Loucy (cell line): ENCODE measurements around the gene C5orf15.
"Not testable (repeated sequence)": the region's sequence is repeated elsewhere in the genome, so short reads cannot be mapped to it uniquely, and the experiment has no call there.

Experiments
- H2AFZ ChIP-seq: fragments of 200-600 bp; sonication (generic); 2 replicates; pipeline ENCODE4 v1.6.0; 2016; ENCODE audit warnings: antibody characterized with exemption, mild to moderate bottlenecking, low read length, moderate library complexity
- H3F3A ChIP-seq: fragments of 200-600 bp; 2 replicates; pipeline ENCODE4 v1.6.0; 2016; ENCODE audit warnings: antibody characterized with exemption, low read depth, mild to moderate bottlenecking
- H3K27me3 ChIP-seq: fragments of 200-600 bp; sonication (generic); 2 replicates; pipeline ENCODE4 v1.6.1; 2014; ENCODE audit warnings: low read length, mild to moderate bottlenecking; ENCODE audit not compliant: insufficient read depth, poor library complexity, severe bottlenecking
- H3K36me3 ChIP-seq: fragments of 200-600 bp; sonication (generic); 2 replicates; pipeline ENCODE4 v1.6.1; 2016; ENCODE audit warnings: low read length; ENCODE audit not compliant: insufficient read depth
- H3K4me1 ChIP-seq: fragments of 200-600 bp; sonication (generic); 2 replicates; pipeline ENCODE4 v1.5.1; 2014; ENCODE audit warnings: low read length, mild to moderate bottlenecking; ENCODE audit not compliant: insufficient read depth, poor library complexity, severe bottlenecking
- H3K4me2 ChIP-seq: fragments of 200-600 bp; sonication (generic); 2 replicates; pipeline ENCODE4 v1.6.0; 2014; ENCODE audit warnings: antibody characterized with exemption, low read length, low read depth, mild to moderate bottlenecking; ENCODE audit not compliant: poor library complexity, severe bottlenecking
- H3K4me3 ChIP-seq: fragments of 200-600 bp; sonication (generic); 2 replicates; pipeline ENCODE4 v1.5.1; 2014; ENCODE audit warnings: low read length, mild to moderate bottlenecking, mixed read lengths; ENCODE audit not compliant: poor library complexity, severe bottlenecking
- H3K79me2 ChIP-seq: fragments of 200-600 bp; sonication (generic); 2 replicates; pipeline ENCODE4 v1.6.1; 2014; ENCODE audit warnings: low read length; ENCODE audit not compliant: insufficient read depth
- H3K9ac ChIP-seq: fragments of 200-600 bp; sonication (generic); 2 replicates; pipeline ENCODE4 v1.6.0; 2014; ENCODE audit warnings: mild to moderate bottlenecking, low read depth, low read length, moderate library complexity; ENCODE audit not compliant: poor library complexity, severe bottlenecking
- H3K9me2 ChIP-seq: fragments of 200-600 bp; sonication (generic); replicated peaks from 2 replicates; pipeline ENCODE4 v1.6.1; 2016; ENCODE audit warnings: low read depth, low read length, mixed read lengths
- H3K9me3 ChIP-seq: fragments of 200-600 bp; sonication (generic); 2 replicates; pipeline ENCODE4 v1.6.1; 2014; ENCODE audit warnings: mild to moderate bottlenecking, antibody characterized with exemption, low read length, low read depth; ENCODE audit not compliant: insufficient read depth
- H4K20me1 ChIP-seq: fragments of 200-600 bp; sonication (generic); 2 replicates; pipeline ENCODE4 v1.6.0; 2014; ENCODE audit warnings: antibody characterized with exemption, low read length, mild to moderate bottlenecking; ENCODE audit not compliant: insufficient read depth, poor library complexity, severe bottlenecking
- CTCF ChIP-seq: fragments of 200-600 bp; sonication (generic); conservative IDR thresholded peaks from 2 replicates; pipeline ENCODE4 v1.5.1; 2014; ENCODE audit warnings: mild to moderate bottlenecking, antibody characterized with exemption, low read length
- EZH2phosphoT487 ChIP-seq: fragments of 200-600 bp; IDR thresholded peaks from 2 replicates; pipeline ENCODE4 v1.6.1; 2018; ENCODE audit warnings: antibody characterized with exemption, mild to moderate bottlenecking, moderate library complexity, borderline replicate concordance

C5orf15 gene

GRCh38 chr5:133939668-133940067 lies 28.8 kb downstream of the C5orf15 start:
- Histone ChIP-seq H3K4me1 (no peaks in the 10 kb centered on the region), H3K9me3 (no peaks in the 10 kb centered on the region), H3K9ac (no peak overlapping the region), H3K4me3 (no peak overlapping the region), H3K27me3 (no peaks in the 10 kb centered on the region), H3F3A (no peaks in the 10 kb centered on the region), H3K79me2 (no peaks in the 10 kb centered on the region), H4K20me1 (no peaks in the 10 kb centered on the region), H3K4me2 (no peak overlapping the region), H3K36me3 (no peaks in the 10 kb centered on the region), H2AFZ (no peak overlapping the region), H3K9me2 (no peaks in the 10 kb centered on the region)
- no peak for TF ChIP-seq EZH2phosphoT487
- TF ChIP-seq CTCF, result no peak

DNA sequence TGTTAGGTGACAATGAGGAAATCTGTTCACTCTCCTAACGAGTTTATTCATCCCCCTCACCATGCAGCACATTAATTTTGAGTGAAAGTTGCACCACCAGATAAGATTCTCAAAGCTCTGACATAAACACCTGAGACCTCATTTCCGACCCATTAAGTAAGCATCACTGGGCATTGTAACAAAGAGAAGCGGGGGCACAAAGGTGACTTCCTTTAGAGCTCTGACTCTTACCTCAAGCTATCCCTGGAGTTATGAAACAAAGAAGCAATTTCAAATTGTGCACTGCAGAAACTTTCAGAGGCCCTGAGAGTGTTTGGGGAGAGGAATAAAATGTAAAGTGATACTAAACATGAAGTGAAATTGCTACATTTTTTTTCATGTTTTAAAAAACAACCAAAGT lies 29.5 kb downstream of the C5orf15 start:
- no peaks in the 10 kb centered on the region for H3K79me2 ChIP-seq
- TF ChIP-seq CTCF (no peak), EZH2phosphoT487 (no peak)
- no peak overlapping the region for H2AFZ ChIP-seq
- H3K9me3 ChIP-seq, result no peaks in the 10 kb centered on the region
- H4K20me1 ChIP-seq, result no peaks in the 10 kb centered on the region
- H3K9ac ChIP-seq, result no peak overlapping the region
- H3K4me3 ChIP-seq, result no peak overlapping the region
- no peak overlapping the region for H3K4me2 ChIP-seq
- H3K27me3 ChIP-seq, result no peaks in the 10 kb centered on the region
- H3F3A ChIP-seq, result no peaks in the 10 kb centered on the region
- no peaks in the 10 kb centered on the region for H3K4me1 ChIP-seq
- no peaks in the 10 kb centered on the region for H3K9me2 ChIP-seq
- H3K36me3 ChIP-seq, result no peaks in the 10 kb centered on the region

- Histone ChIP-seq H4K20me1 (no peaks in the 10 kb centered on the region), H3F3A (no peaks in the 10 kb centered on the region), H3K9ac (no peak overlapping the region), H3K36me3 (no peaks in the 10 kb centered on the region), H3K9me3 (no peaks in the 10 kb centered on the region), H3K9me2 (no peaks in the 10 kb centered on the region), H3K79me2 (no peaks in the 10 kb centered on the region), H3K4me3 (no peak overlapping the region), H2AFZ (no peak overlapping the region), H3K4me2 (no peak overlapping the region), H3K4me1 (no peaks in the 10 kb centered on the region), H3K27me3 (no peaks in the 10 kb centered on the region)
- TF ChIP-seq CTCF, result no peak
- TF ChIP-seq EZH2phosphoT487, result no peak
These were observed 30.2 kb downstream of the C5orf15 start for GRCh38 chr5:133938039-133938821.

DNA sequence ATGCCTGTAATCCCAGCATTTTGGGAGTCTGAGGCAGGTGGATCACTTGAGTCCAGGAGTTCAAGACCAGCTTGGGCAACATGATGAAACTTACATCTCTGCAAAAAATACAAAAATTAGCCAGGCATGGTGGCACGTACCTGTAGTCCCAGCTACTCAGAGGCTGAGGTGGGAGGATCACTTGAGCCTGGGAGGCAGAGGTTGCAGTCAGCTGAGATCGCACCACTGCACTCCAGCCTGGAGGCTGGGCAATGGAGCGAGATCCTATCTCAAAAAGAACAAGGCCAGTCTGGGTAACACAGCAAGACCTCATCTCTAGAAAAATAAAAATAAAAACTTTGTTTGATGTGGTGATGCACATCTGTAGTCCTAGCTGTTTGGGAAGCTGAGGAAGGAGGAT lies 30.8 kb downstream of the C5orf15 start:
- not testable (repeated sequence) for H3K4me1 ChIP-seq, H3K4me2 ChIP-seq, H3K9ac ChIP-seq, H3K4me3 ChIP-seq, H2AFZ ChIP-seq, H3K79me2 ChIP-seq, H3K9me3 ChIP-seq, H3K36me3 ChIP-seq, H3K9me2 ChIP-seq, H3F3A ChIP-seq, H4K20me1 ChIP-seq, H3K27me3 ChIP-seq
